Measurements from ENCODE around the gene RPL18.

Gene RPL18

GRCh38 chr19:48619692-48620585, 961 bp upstream of the RPL18 start (continued):
- TF ChIP-seq ATF2 (tag by site-specific recombination; IDR thresholded peaks at IDR 0.05; ENCODE audit: low read depth) (no peak), ZNF324 (tag by site-specific recombination; IDR thresholded peaks at IDR 0.05) (no peak), BCL11B (tag by site-specific recombination; IDR thresholded peaks at IDR 0.05; ENCODE audit: low read depth) (no peak), HOXA7 (CRISPR knock-in tag; IDR thresholded peaks at IDR 0.05; ENCODE audit: borderline replicate concordance) (no peak), ZNF610 (tag by site-specific recombination; IDR thresholded peaks at IDR 0.05; ENCODE audit: borderline replicate concordance) (0 out of 2 replicates have a peak, but pooled peaks have one; percentile 51), ZNF266 (tag by site-specific recombination; IDR thresholded peaks at IDR 0.05; ENCODE audit: low read depth) (no peak), ZNF335 (tag by site-specific recombination; conservative IDR thresholded peaks at IDR 0.05) (peak; percentile 46; the same call in 1 of the 2 replicates), KLF8 (tag by site-specific recombination; IDR thresholded peaks at IDR 0.05) (no peak), ZNF645 (tag by site-specific recombination; IDR thresholded peaks at IDR 0.05) (no peak), ZNF510 (tag by site-specific recombination; IDR thresholded peaks at IDR 0.05; ENCODE audit: insufficient replicate concordance) (no peak), OVOL3 (tag by site-specific recombination; IDR thresholded peaks at IDR 0.05) (no peak), ZNF302 (tag by site-specific recombination; IDR thresholded peaks at IDR 0.05; ENCODE audit: low read depth) (no peak), ZNF394 (tag by site-specific recombination; IDR thresholded peaks at IDR 0.05; ENCODE audit: borderline replicate concordance) (0 out of 2 replicates have a peak, but pooled peaks have one; percentile 9)
- TF ChIP-seq, protein P1, sequence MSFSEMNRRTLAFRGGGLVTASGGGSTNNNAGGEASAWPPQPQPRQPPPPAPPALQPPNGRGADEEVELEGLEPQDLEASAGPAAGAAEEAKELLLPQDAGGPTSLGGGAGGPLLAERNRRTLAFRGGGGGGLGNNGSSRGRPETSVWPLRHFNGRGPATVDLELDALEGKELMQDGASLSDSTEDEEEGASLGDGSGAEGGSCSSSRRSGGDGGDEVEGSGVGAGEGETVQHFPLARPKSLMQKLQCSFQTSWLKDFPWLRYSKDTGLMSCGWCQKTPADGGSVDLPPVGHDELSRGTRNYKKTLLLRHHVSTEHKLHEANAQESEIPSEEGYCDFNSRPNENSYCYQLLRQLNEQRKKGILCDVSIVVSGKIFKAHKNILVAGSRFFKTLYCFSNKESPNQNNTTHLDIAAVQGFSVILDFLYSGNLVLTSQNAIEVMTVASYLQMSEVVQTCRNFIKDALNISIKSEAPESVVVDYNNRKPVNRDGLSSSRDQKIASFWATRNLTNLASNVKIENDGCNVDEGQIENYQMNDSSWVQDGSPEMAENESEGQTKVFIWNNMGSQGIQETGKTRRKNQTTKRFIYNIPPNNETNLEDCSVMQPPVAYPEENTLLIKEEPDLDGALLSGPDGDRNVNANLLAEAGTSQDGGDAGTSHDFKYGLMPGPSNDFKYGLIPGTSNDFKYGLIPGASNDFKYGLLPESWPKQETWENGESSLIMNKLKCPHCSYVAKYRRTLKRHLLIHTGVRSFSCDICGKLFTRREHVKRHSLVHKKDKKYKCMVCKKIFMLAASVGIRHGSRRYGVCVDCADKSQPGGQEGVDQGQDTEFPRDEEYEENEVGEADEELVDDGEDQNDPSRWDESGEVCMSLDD (tag by site-specific recombination; IDR thresholded peaks at IDR 0.05), result peak; percentile 67; the same call in 1 of the 2 replicates
- TF ChIP-seq, protein P2, sequence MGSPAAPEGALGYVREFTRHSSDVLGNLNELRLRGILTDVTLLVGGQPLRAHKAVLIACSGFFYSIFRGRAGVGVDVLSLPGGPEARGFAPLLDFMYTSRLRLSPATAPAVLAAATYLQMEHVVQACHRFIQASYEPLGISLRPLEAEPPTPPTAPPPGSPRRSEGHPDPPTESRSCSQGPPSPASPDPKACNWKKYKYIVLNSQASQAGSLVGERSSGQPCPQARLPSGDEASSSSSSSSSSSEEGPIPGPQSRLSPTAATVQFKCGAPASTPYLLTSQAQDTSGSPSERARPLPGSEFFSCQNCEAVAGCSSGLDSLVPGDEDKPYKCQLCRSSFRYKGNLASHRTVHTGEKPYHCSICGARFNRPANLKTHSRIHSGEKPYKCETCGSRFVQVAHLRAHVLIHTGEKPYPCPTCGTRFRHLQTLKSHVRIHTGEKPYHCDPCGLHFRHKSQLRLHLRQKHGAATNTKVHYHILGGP (tag by site-specific recombination; IDR thresholded peaks at IDR 0.05), result no peak
- TF ChIP-seq, protein P3, sequence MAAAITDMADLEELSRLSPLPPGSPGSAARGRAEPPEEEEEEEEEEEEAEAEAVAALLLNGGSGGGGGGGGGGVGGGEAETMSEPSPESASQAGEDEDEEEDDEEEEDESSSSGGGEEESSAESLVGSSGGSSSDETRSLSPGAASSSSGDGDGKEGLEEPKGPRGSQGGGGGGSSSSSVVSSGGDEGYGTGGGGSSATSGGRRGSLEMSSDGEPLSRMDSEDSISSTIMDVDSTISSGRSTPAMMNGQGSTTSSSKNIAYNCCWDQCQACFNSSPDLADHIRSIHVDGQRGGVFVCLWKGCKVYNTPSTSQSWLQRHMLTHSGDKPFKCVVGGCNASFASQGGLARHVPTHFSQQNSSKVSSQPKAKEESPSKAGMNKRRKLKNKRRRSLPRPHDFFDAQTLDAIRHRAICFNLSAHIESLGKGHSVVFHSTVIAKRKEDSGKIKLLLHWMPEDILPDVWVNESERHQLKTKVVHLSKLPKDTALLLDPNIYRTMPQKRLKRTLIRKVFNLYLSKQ (tag by site-specific recombination; IDR thresholded peaks at IDR 0.05; ENCODE audit: borderline replicate concordance), result no peak

Data from HEK293 (cell line).